ENCODE results near the gene FMR1NB. TPM values are rescaled to one million over a fixed set of nuclear protein-coding genes. Genes with fewer than 3 reads are reported as not detected.

FMR1NB gene
- total and polyA plus RNA-seq, 2 donors = not detected

DNA sequence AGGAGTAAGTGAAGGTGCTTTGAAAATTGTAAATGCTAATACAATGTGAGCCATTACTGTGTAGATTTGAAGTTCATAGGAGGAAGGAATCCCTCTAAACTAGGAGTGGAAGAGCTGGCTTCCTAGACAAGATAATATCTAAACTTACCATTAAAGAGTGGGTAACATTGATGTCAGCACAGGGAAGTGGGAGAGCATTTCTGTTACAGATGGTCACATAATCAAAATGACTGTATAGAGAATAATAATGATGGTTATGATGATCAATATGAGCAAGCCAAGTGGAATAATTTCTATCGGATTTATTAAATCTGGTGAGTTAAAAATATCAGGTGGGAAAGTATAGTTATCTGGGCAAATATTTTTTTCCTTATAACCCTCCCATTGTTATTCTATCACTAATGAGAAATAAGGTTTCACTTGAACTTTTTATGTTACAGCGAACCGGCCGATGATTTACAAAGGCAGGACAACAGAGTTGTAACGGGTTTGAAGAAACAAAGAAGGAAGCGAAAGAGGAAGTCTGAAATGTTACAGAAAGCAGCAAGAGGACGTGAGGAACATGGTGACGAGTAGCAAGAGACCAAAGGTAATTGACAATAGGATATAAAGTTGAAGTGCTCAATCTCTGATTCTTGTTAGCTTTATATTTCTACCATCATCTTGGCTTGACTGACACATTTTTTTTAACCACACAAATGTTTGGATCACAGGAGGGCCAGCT, 43.5 kb downstream of the FMR1NB start:
- no peak for DNase-seq (ENCODE audit: extremely low spot score)
- WGBS = 87% methylated on average over 8 of the region's 8 CpGs
- H3K36me3 ChIP-seq (ENCODE audit: insufficient read depth) = no peaks in the 10 kb centered on the region
- H3K4me1 ChIP-seq (ENCODE audit: insufficient read depth) = no peaks in the 10 kb centered on the region
- no peak overlapping the region for H3K4me3 ChIP-seq (ENCODE audit: low read depth, low read length)
- no peak overlapping the region for H3K27ac ChIP-seq (ENCODE audit: low read depth)

GRCh38 chrX:148035380-148035779, 54.2 kb downstream of the FMR1NB start:
- no peaks in the 10 kb centered on the region for H3K36me3 ChIP-seq (ENCODE audit: insufficient read depth)
- DNase-seq (ENCODE audit: extremely low spot score) = no peak
- H3K4me1 ChIP-seq (ENCODE audit: insufficient read depth) = no peaks in the 10 kb centered on the region
- no peak overlapping the region for H3K4me3 ChIP-seq (ENCODE audit: low read depth, low read length)
- no peak overlapping the region for H3K27ac ChIP-seq (ENCODE audit: low read depth)
- WGBS = 28% methylated on average over 2 of the region's 2 CpGs

- H3K36me3 ChIP-seq (ENCODE audit: insufficient read depth) = no peaks in the 10 kb centered on the region
- H3K4me1 ChIP-seq (ENCODE audit: insufficient read depth) = no peaks in the 10 kb centered on the region
- H3K4me3 ChIP-seq (ENCODE audit: low read depth, low read length) = no peak overlapping the region
- no peak for DNase-seq (ENCODE audit: extremely low spot score)
- 91% methylated on average over 1 of the region's 1 CpG for WGBS
- H3K27ac ChIP-seq (ENCODE audit: low read depth) = no peak overlapping the region
Measured at GRCh38 chrX:148037020-148037419, 55.9 kb downstream of the FMR1NB start.

GRCh38 chrX:148043271-148043855, 62.2 kb downstream of the FMR1NB start:
- no peak for DNase-seq (ENCODE audit: extremely low spot score)
- H3K27ac ChIP-seq (ENCODE audit: low read depth) = no peak overlapping the region
- H3K4me3 ChIP-seq (ENCODE audit: low read depth, low read length) = no peak overlapping the region
- 82% methylated on average over 2 of the region's 2 CpGs for WGBS
- H3K4me1 ChIP-seq (ENCODE audit: insufficient read depth) = no peaks in the 10 kb centered on the region
- no peaks in the 10 kb centered on the region for H3K36me3 ChIP-seq (ENCODE audit: insufficient read depth)

- Histone ChIP-seq H3K27ac (ENCODE audit: low read depth) (no peak overlapping the region), H3K36me3 (ENCODE audit: insufficient read depth) (no peaks in the 10 kb centered on the region), H3K4me1 (ENCODE audit: insufficient read depth) (no peaks in the 10 kb centered on the region), H3K4me3 (ENCODE audit: low read depth, low read length) (no peak overlapping the region)
- 65% methylated on average over 4 of the region's 4 CpGs for WGBS
- DNase-seq (ENCODE audit: extremely low spot score) = no peak
Measured at GRCh38 chrX:148047200-148047599, 66.1 kb downstream of the FMR1NB start.

DNA sequence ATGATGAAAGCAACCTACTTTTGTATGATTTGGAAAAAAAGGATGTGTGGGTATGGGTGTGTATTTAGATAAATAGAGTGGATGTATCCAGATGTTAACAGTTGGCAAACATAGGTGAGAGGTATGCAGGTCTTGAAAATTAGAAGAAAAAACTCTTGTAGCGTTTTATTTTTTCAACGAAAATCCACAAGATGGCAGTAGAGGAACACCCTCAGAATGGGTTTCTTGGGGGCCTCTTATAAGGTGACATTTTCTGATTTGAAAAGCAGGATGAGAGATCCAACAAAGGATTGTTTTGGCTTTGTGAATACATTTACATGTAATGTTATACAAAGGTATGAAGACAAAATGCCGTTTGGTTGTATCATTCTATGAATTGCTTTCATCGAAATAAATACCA, 68.3 kb downstream of the FMR1NB start:
- H3K27ac ChIP-seq (ENCODE audit: low read depth) = no peak overlapping the region
- no peaks in the 10 kb centered on the region for H3K4me1 ChIP-seq (ENCODE audit: insufficient read depth)
- WGBS = 28% methylated on average over 4 of the region's 4 CpGs
- no peaks in the 10 kb centered on the region for H3K36me3 ChIP-seq (ENCODE audit: insufficient read depth)
- no peak for DNase-seq (ENCODE audit: extremely low spot score)
- no peak overlapping the region for H3K4me3 ChIP-seq (ENCODE audit: low read depth, low read length)

DNA sequence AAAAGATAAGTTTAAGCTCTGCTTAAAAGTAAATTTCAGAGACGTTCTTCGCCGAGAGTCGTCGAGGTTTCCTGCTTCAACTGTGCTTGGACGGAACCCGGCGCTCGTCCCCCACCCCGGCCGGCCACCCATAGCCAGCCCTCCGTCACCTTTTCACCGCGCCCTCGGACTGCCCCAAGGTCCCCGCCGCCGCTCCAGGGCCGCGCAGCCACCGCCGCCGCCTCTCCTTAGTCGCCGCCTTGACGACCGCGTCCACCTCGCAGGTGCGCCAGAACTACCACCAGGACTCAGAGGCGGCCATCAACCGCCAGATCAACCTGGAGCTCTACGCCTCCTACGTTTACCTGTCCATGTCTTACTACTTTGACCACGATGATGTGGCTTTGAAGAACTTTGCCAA, 70.8 kb downstream of the FMR1NB start:
- Histone ChIP-seq H3K4me1 (ENCODE audit: insufficient read depth) (no peaks in the 10 kb centered on the region), H3K4me3 (ENCODE audit: low read depth, low read length) (no peak overlapping the region), H3K27ac (ENCODE audit: low read depth) (no peak overlapping the region), H3K36me3 (ENCODE audit: insufficient read depth) (no peaks in the 10 kb centered on the region)
- 92% methylated on average over 35 of the region's 35 CpGs for WGBS
- DNase-seq (ENCODE audit: extremely low spot score) = no peak

GRCh38 chrX:148067285-148067684, 86.1 kb downstream of the FMR1NB start:
- 92% methylated on average over 2 of the region's 2 CpGs for WGBS
- Histone ChIP-seq H3K27ac (ENCODE audit: low read depth) (no peak overlapping the region), H3K4me3 (ENCODE audit: low read depth, low read length) (no peak overlapping the region), H3K4me1 (ENCODE audit: insufficient read depth) (no peaks in the 10 kb centered on the region), H3K36me3 (ENCODE audit: insufficient read depth) (no peaks in the 10 kb centered on the region)
- no peak for DNase-seq (ENCODE audit: extremely low spot score)

- Histone ChIP-seq H3K36me3 (ENCODE audit: insufficient read depth) (no peaks in the 10 kb centered on the region), H3K4me3 (ENCODE audit: low read depth, low read length) (no peak overlapping the region), H3K4me1 (ENCODE audit: insufficient read depth) (no peaks in the 10 kb centered on the region), H3K27ac (ENCODE audit: low read depth) (no peak overlapping the region)
- DNase-seq (ENCODE audit: extremely low spot score) = no peak
- 82% methylated on average over 6 of the region's 6 CpGs for WGBS
Measured at GRCh38 chrX:148069759-148070503, 88.8 kb downstream of the FMR1NB start.

- Histone ChIP-seq H3K36me3 (ENCODE audit: insufficient read depth) (no peaks in the 10 kb centered on the region), H3K4me3 (ENCODE audit: low read depth, low read length) (no peak overlapping the region), H3K27ac (ENCODE audit: low read depth) (no peak overlapping the region), H3K4me1 (ENCODE audit: insufficient read depth) (no peaks in the 10 kb centered on the region)
- WGBS = 81% methylated on average over 1 of the region's 1 CpG
- no peak for DNase-seq (ENCODE audit: extremely low spot score)
Measured at GRCh38 chrX:148070504-148070877, 89.4 kb downstream of the FMR1NB start.

Small RNA genes lying within 50 kb of the gene (small RNA-seq; reads per million reads assigned to genes)
- not detected for gene RNA5SP524

Other genes starting within 250 kb of the FMR1NB start
- 87.0 TPM for gene FMR1, start 69.4 kb upstream of the FMR1NB start, total RNA-seq
- 24.3 TPM for gene FMR1, start 69.4 kb upstream of the FMR1NB start, polyA plus RNA-seq

Measured in urinary bladder (tissue), 4 donors.